ENCODE measurements around the gene RAD9B. TPM values are rescaled to one million over a fixed set of nuclear protein-coding genes. Genes with fewer than 3 reads are reported as not detected.

The RAD9B gene
- total and polyA plus RNA-seq, 2 of the 13 experiments (the other 11 are each of a cell fraction or from before 2014, with no cell fraction given), result 0.05 to 0.38 TPM

GRCh38 chr12:110468214-110469048, 33.7 kb upstream of the RAD9B start, which contains the start of the genes FAM216A and GPN3 (continued):
- TF ChIP-seq CEBPZ (IDR thresholded peaks at IDR 0.05; ENCODE audit: low read length), result no peak
- no peak for TF ChIP-seq NCOA5 (CRISPR knock-in tag; IDR thresholded peaks at IDR 0.05)
- TF ChIP-seq PLSCR1 (CRISPR knock-in tag; IDR thresholded peaks at IDR 0.05; ENCODE audit: borderline replicate concordance), result no peak
- peak; percentile 68 for TF ChIP-seq PHF21A (CRISPR knock-in tag; IDR thresholded peaks at IDR 0.05)
- TF ChIP-seq RARG (CRISPR knock-in tag; IDR thresholded peaks at IDR 0.05; ENCODE audit: low read depth), result no peak; the same call in 1 of the 2 replicates
- no peak for TF ChIP-seq ZNF24 (IDR thresholded peaks at IDR 0.05)
- TF ChIP-seq ZNF629 (CRISPR knock-in tag; conservative IDR thresholded peaks at IDR 0.05), result no peak
- peak; percentile 92 for TF ChIP-seq THAP11 (CRISPR knock-in tag; IDR thresholded peaks at IDR 0.05)
- TF ChIP-seq ZNF576 (CRISPR knock-in tag; IDR thresholded peaks at IDR 0.05), result no peak
- TF ChIP-seq PHF5A (CRISPR knock-in tag; IDR thresholded peaks at IDR 0.05; ENCODE audit: low read depth, unreplicated experiment), result no peak
- peak; percentile 39; the same call in 1 of the 2 replicates for TF ChIP-seq ZNF441 (CRISPR knock-in tag; IDR thresholded peaks at IDR 0.05; ENCODE audit: borderline replicate concordance)
- no peak for TF ChIP-seq TRIM24 (CRISPR knock-in tag; IDR thresholded peaks at IDR 0.05)
- TF ChIP-seq GTF3A (CRISPR knock-in tag; conservative IDR thresholded peaks at IDR 0.05), result no peak
- TF ChIP-seq ZNF678 (CRISPR knock-in tag; IDR thresholded peaks at IDR 0.05), result peak; percentile 23
- TF ChIP-seq HOXA5 (CRISPR knock-in tag; IDR thresholded peaks at IDR 0.05), result peak; percentile 11; the same call in 1 of the 2 replicates
- 0 out of 2 replicates have a peak, but pooled peaks have one; percentile 15 for TF ChIP-seq ZNF567 (CRISPR knock-in tag; IDR thresholded peaks at IDR 0.05; ENCODE audit: borderline replicate concordance)
- TF ChIP-seq FUBP1 (CRISPR knock-in tag; IDR thresholded peaks at IDR 0.05; ENCODE audit: borderline replicate concordance), result no peak
- peak; percentile 74; the same call in 1 of the 2 replicates for TF ChIP-seq MEF2D (CRISPR knock-in tag; IDR thresholded peaks at IDR 0.05)
- peak; percentile 61 for TF ChIP-seq ZNF749 (CRISPR knock-in tag; IDR thresholded peaks at IDR 0.05; ENCODE audit: borderline replicate concordance)
- TF ChIP-seq EZH2 (conservative IDR thresholded peaks at IDR 0.05; ENCODE audit: low read depth, low read length), result no peak
- TF ChIP-seq TBL1XR1 (IDR thresholded peaks at IDR 0.05; ENCODE audit: borderline replicate concordance, low read length, partially characterized antibody), result peak; percentile 29
- TF ChIP-seq CAMTA2 (CRISPR knock-in tag; IDR thresholded peaks at IDR 0.05; ENCODE audit: borderline replicate concordance), result peak; percentile 11; the same call in 1 of the 2 replicates
- 0 out of 2 replicates have a peak, but pooled peaks have one; percentile 34 for TF ChIP-seq ZNF570 (CRISPR knock-in tag; IDR thresholded peaks at IDR 0.05; ENCODE audit: borderline replicate concordance)
- no peak for TF ChIP-seq PRPF4 (IDR thresholded peaks at IDR 0.05; ENCODE audit: low read depth, low read length, poor library complexity, severe bottlenecking)

Measured in HepG2 (cell line).